HCT116 (cell line): ENCODE measurements around the gene ZNF207. TPM values are rescaled to one million over a fixed set of nuclear protein-coding genes. Genes with fewer than 3 reads are reported as not detected.

Experiments used
- ATAC-seq: fragments of 200-7000 bp; cut with Tn5 transposase; 2 replicates; pipeline ENCODE4 v1.9.1; 2020; ENCODE audit warnings: mild to moderate bottlenecking, moderate library complexity
- BruUV-seq: library from RNA; stranded (reverse); fragments of 400-500 nt; replicated peaks from 2 replicates; lab custom pipeline; 2021; lab: Mats Ljungman, UMichigan
- CTCF ChIA-PET: fragments of 300-600 bp; sonication (Branson Sonifier 250); formaldehyde crosslinking; loops from one replicate; lab custom pipeline; 2021; ENCODE audit warnings: antibody characterized with exemption; lab: Charles Lee
- POLR2A ChIA-PET: fragments of 300-600, 350-600 bp; sonication (Branson Sonifier 250); formaldehyde crosslinking; loops from one replicate; lab custom pipeline; 2021; ENCODE audit warnings: antibody characterized with exemption; lab: Charles Lee
- RAD21 ChIA-PET, 2 experiments: fragments of 300-600 bp; sonication (Branson Sonifier 250); formaldehyde crosslinking; loops; one replicate each; lab custom pipeline; 2023; ENCODE audit warnings: low total read pairs in 2 of 2; ENCODE audit not compliant: uncharacterized antibody in 2 of 2, unreplicated experiment in 2 of 2, low non-redundant PET in 1 of 2; lab: Charles Lee
- DNase-seq: peaks from one replicate; pipeline ENCODE4 v3.0.0-alpha.2; 2010; ENCODE audit warnings: low read depth, low spot score
- H2AFZ ChIP-seq: fragments of 200-600 bp; shearing (Covaris generic), sonication (generic); 2 replicates; pipeline ENCODE4 v1.6.1; 2017; ENCODE audit warnings: low read depth, mixed run types, mixed read lengths, antibody characterized with exemption, low read length; ENCODE audit not compliant: poor library complexity, severe bottlenecking
- H3K27ac ChIP-seq: 2 replicates; pipeline ENCODE4 v1.5.1; 2012; ENCODE audit warnings: low read depth, low read length
- H3K27me3 ChIP-seq: fragments of 200-600 bp; sonication (generic); 2 replicates; pipeline ENCODE4 v1.6.1; 2016; ENCODE audit warnings: mixed run types, low read length, mixed read lengths; ENCODE audit not compliant: insufficient read depth
- H3K36me3 ChIP-seq, 2 experiments: fragments of 200-500 bp in 1 of 2; fragments of 200-600 bp in 1 of 2; sonication (Bioruptor generic) in 1 of 2; sonication (generic) in 1 of 2; 2 replicates each; pipeline versions ENCODE4 v1.5.1 to v1.6.1; 2014 to 2016; ENCODE audit warnings: low read length in 2 of 2, inconsistent platforms in 1 of 2, mixed read lengths in 1 of 2, mixed run types in 1 of 2; ENCODE audit not compliant: insufficient read depth in 2 of 2, control insufficient read depth in 1 of 2
- H3K4me1 ChIP-seq, 2 experiments: fragments of 200-600 bp in 1 of 2; sonication (generic) in 1 of 2; 2 replicates each; pipeline versions ENCODE4 v1.5.1 to v1.6.1; 2012 to 2017; ENCODE audit warnings: low read length in 2 of 2, inconsistent platforms in 1 of 2, mild to moderate bottlenecking in 1 of 2, mixed read lengths in 1 of 2, mixed run types in 1 of 2, moderate library complexity in 1 of 2; ENCODE audit not compliant: insufficient read depth in 2 of 2, control insufficient read depth in 1 of 2
- H3K4me2 ChIP-seq: fragments of 200-600 bp; sonication (generic); 2 replicates; pipeline ENCODE4 v1.6.1; 2017; ENCODE audit warnings: mixed run types, low read length, mixed read lengths
- H3K4me3 ChIP-seq, 2 experiments: fragments of 200-600 bp in 1 of 2; sonication (generic) in 1 of 2; replicated peaks in 1 of 2; 2 replicates each; pipeline ENCODE4 v1.5.1; 2011 to 2016; ENCODE audit warnings: low read length in 2 of 2, control low read depth in 1 of 2, low read depth in 1 of 2, mild to moderate bottlenecking in 1 of 2, mixed read lengths in 1 of 2, mixed run types in 1 of 2
- H3K79me2 ChIP-seq: fragments of 200-600 bp; sonication (generic); 2 replicates; pipeline ENCODE4 v1.6.1; 2017; ENCODE audit warnings: mild to moderate bottlenecking, mixed run types, low read length, moderate library complexity, mixed read lengths; ENCODE audit not compliant: insufficient read depth
- H3K9ac ChIP-seq: fragments of 200-600 bp; sonication (generic); 2 replicates; pipeline ENCODE4 v1.6.1; 2016; ENCODE audit warnings: low read length, mixed read lengths
- H3K9me2 ChIP-seq: fragments of 200-600 bp; sonication (generic), shearing (Covaris generic); 2 replicates; pipeline ENCODE4 v1.6.1; 2017; ENCODE audit warnings: mixed run types, mild to moderate bottlenecking, moderate library complexity; ENCODE audit not compliant: insufficient read depth
- H3K9me3 ChIP-seq, 2 experiments: fragments of 200-500 bp in 1 of 2; fragments of 200-600 bp in 1 of 2; sonication (Bioruptor generic) in 1 of 2; sonication (generic) in 1 of 2; 2 replicates each; pipeline ENCODE4 v1.6.1; 2014 to 2017; ENCODE audit warnings: low read length in 2 of 2, mixed read lengths in 2 of 2, inconsistent platforms in 1 of 2, low read depth in 1 of 2, mild to moderate bottlenecking in 1 of 2, mixed run types in 1 of 2, moderate library complexity in 1 of 2; ENCODE audit not compliant: control insufficient read depth in 1 of 2, insufficient read depth in 1 of 2
- H4K20me1 ChIP-seq: fragments of 200-600 bp; sonication (generic), shearing (Covaris generic); 2 replicates; pipeline ENCODE4 v1.6.1; 2017; ENCODE audit warnings: mixed run types, mild to moderate bottlenecking, moderate library complexity; ENCODE audit not compliant: insufficient read depth
- CBX3 ChIP-seq: IDR thresholded peaks from 2 replicates; pipeline ENCODE4 v1.6.1; 2012; ENCODE audit warnings: low read depth
- CEBPB ChIP-seq: IDR thresholded peaks from 2 replicates; pipeline ENCODE4 v1.6.1; 2012; ENCODE audit warnings: low read depth
- CTCF ChIP-seq, 3 experiments: fragments of 200-600 bp in 1 of 3; sonication (generic) in 1 of 3; IDR thresholded peaks in 2 of 3; conservative IDR thresholded peaks in 1 of 3; 2 replicates each; pipeline ENCODE4 v1.5.1; 2012 to 2017; ENCODE audit warnings: low read depth in 2 of 3, low read length in 2 of 3, antibody characterized with exemption in 1 of 3, borderline replicate concordance in 1 of 3, control low read depth in 1 of 3, mild to moderate bottlenecking in 1 of 3, mixed read lengths in 1 of 3, mixed run types in 1 of 3, moderate library complexity in 1 of 3; ENCODE audit not compliant: insufficient read depth in 1 of 3
- EGR1 ChIP-seq: IDR thresholded peaks from 2 replicates; pipeline ENCODE4 v1.6.1; 2012; ENCODE audit warnings: low read depth
- EZH2 ChIP-seq: fragments of 200-600 bp; sonication (generic); IDR thresholded peaks from 2 replicates; pipeline ENCODE4 v1.6.1; 2017; ENCODE audit warnings: antibody characterized with exemption, mixed run types
- EZH2phosphoT487 ChIP-seq: fragments of 200-600 bp; IDR thresholded peaks from 2 replicates; pipeline ENCODE4 v1.6.1; 2018; ENCODE audit warnings: antibody characterized with exemption, borderline replicate concordance
- FOSL1 ChIP-seq: IDR thresholded peaks from 2 replicates; pipeline ENCODE4 v1.6.1; 2012; ENCODE audit warnings: low read depth
- JUND ChIP-seq: IDR thresholded peaks from 2 replicates; pipeline ENCODE4 v1.6.1; 2012
- MAX ChIP-seq: IDR thresholded peaks from 2 replicates; pipeline ENCODE4 v1.6.1; 2012
- POLR2A ChIP-seq: IDR thresholded peaks from 2 replicates; pipeline ENCODE4 v1.7.0; 2011; ENCODE audit warnings: borderline replicate concordance; ENCODE audit not compliant: insufficient read depth, insufficient read length; ENCODE audit errors: extremely low read depth
- RAD21 ChIP-seq: IDR thresholded peaks from 2 replicates; pipeline ENCODE4 v1.6.1; 2012; ENCODE audit warnings: low read depth, mild to moderate bottlenecking
- SIN3A ChIP-seq: IDR thresholded peaks from 2 replicates; pipeline ENCODE4 v1.6.1; 2012; ENCODE audit warnings: low read depth
- SRF ChIP-seq: IDR thresholded peaks from 2 replicates; pipeline ENCODE4 v1.6.1; 2012; ENCODE audit warnings: low read depth
- YY1 ChIP-seq: IDR thresholded peaks from 2 replicates; pipeline ENCODE4 v1.6.1; 2011; ENCODE audit warnings: low read length, low read depth, moderate library complexity, mild to moderate bottlenecking; ENCODE audit not compliant: insufficient replicate concordance; ENCODE audit errors: extremely low read depth
- ZBTB33 ChIP-seq: IDR thresholded peaks from 2 replicates; pipeline ENCODE4 v1.6.1; 2011; ENCODE audit warnings: mild to moderate bottlenecking, low read length, moderate library complexity; ENCODE audit not compliant: insufficient replicate concordance; ENCODE audit errors: extremely low read depth
- ZFX ChIP-seq: fragments of 450-650 bp; IDR thresholded peaks from 2 replicates; pipeline ENCODE4 v1.6.1; 2017
- ZNF274 ChIP-seq: fragments of 200-500 bp; sonication (Bioruptor generic); IDR thresholded peaks from 2 replicates; pipeline ENCODE4 v1.6.1; 2014; ENCODE audit warnings: mild to moderate bottlenecking, low read depth, low read length, inconsistent platforms
- intact Hi-C: fragments of 100-400 bp; cut with micrococcal nuclease; formaldehyde crosslinking; loops from 2 replicates; pipeline ENCODE4 v1.10.0; 2022
- total RNA-seq: library from RNA; stranded (reverse); gene quantifications from one replicate; pipeline ENCODE4 v1.2.1, GENCODE V29; 2021; ENCODE audit not compliant: unreplicated experiment

Gene ZNF207
- total RNA-seq, 1 experiment from 2014 or later, result 181 TPM

- POLR2A ChIA-PET, result no interaction called here
- no peak for ATAC-seq
- CTCF ChIA-PET, result no interaction called here
- TF ChIP-seq EZH2 (no peak), ZBTB33 (no peak), EZH2phosphoT487 (no peak), SIN3A (no peak), CEBPB (no peak), EGR1 (no peak), YY1 (no peak), SRF (no peak), MAX (no peak), CBX3 (no peak), RAD21 (no peak), FOSL1 (no peak), POLR2A (no peak), ZFX (no peak), ZNF274 (no peak), JUND (no peak), CTCF (IDR thresholded peaks at IDR 0.05 in 2 of 3, conservative IDR thresholded peaks at IDR 0.05 in 1 of 3; ENCODE audit: borderline replicate concordance in 1 of 3, insufficient read depth in 1 of 3, low read depth in 2 of 3, low read length in 2 of 3) (no peak)
- H3K9me3 ChIP-seq, result no peaks in the 10 kb centered on the region
- H3K9ac ChIP-seq, result no peak overlapping the region
- DNase-seq, result no peak
- H3K4me3 ChIP-seq, result no peak overlapping the region
- H3K4me2 ChIP-seq, result no peak overlapping the region
- no peaks in the 10 kb centered on the region for H3K27me3 ChIP-seq
- no peaks in the 10 kb centered on the region for H3K9me2 ChIP-seq
- BruUV-seq, result no TSS peak
- no peaks in the 10 kb centered on the region for H3K79me2 ChIP-seq
- RAD21 ChIA-PET, result no interaction called here
- no peak overlapping the region for H2AFZ ChIP-seq
- no peak overlapping the region for H3K27ac ChIP-seq
- intact Hi-C loops, result loop anchor here (5.0 kb wide), 1 partner anchor 107 kb away; no protein-coding TSS in a partner anchor
- H3K36me3 ChIP-seq, result no peaks in the 10 kb centered on the region
- H3K4me1 ChIP-seq, result no peaks in the 10 kb centered on the region
- H4K20me1 ChIP-seq, result no peaks in the 10 kb centered on the region
These were observed 35.3 kb upstream of the ZNF207 start for GRCh38 chr17:32314636-32315035.
